DOHH2 (cell line): ENCODE results near the gene CPED1.

ENCODE experiments used
- CTCF ChIP-seq: fragments of 200-600 bp; sonication (generic); IDR thresholded peaks from one replicate; pipeline ENCODE4 v1.5.1; 2014; ENCODE audit warnings: antibody characterized with exemption, mild to moderate bottlenecking, low read depth, low read length; ENCODE audit not compliant: poor library complexity, severe bottlenecking
- EZH2phosphoT487 ChIP-seq: fragments of 200-600 bp; sonication (generic); IDR thresholded peaks from 2 replicates; pipeline ENCODE4 v1.6.1; 2017; ENCODE audit warnings: borderline replicate concordance, mild to moderate bottlenecking, antibody characterized with exemption, low read length, moderate library complexity, mixed read lengths

- TF ChIP-seq CTCF: no peak
- no peak for TF ChIP-seq EZH2phosphoT487
These were observed 310.3 kb downstream of the CPED1 start for GRCh38 chr7:121298831-121299239.
